Activated T-cell treated with anti-CD3 and anti-CD28 coated beads, Interleukin-2, amount 50 U/mL, for 48 hours (primary cell): ENCODE results near the gene MAP3K8.

Experiments
- DNase-seq, 2 experiments: peaks; one replicate each; pipeline ENCODE4 v3.0.0-alpha.2; 2020

The MAP3K8 gene

DNA sequence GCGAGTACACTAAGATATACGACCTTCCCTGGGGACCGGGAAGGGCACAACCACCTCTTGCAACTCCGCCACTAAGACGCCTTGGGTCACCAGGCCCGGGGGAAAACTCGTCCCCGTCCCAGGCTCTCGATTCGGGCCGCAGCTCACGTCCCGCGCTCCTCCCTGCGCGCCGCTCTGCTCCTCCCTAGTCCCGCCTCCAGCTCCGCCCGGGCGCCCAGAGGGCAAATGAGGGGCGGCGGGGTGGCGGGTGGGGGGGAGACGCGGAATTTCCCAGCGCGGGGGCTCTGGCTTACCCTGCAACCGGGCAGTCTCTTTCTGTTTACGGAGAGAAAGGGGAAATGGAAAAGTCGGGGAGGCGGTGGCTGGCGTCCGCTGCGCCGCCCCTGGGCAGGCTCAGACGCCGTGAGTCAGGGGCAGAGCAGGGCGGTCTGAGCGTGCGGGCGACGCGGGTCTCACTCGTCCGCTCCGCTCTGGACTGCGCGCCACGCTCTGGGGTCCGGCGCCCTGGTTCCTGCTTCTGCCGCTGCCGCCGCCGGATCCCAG is at the start of gene MAP3K8:
Gene MAP3K8, plus strand, starts transcription at position 455 of the 543 bp plus-strand sequence. CDS start 4,755 bp downstream, outside the sequence.
- DNase-seq = peak; percentile 91 to 93

DNA sequence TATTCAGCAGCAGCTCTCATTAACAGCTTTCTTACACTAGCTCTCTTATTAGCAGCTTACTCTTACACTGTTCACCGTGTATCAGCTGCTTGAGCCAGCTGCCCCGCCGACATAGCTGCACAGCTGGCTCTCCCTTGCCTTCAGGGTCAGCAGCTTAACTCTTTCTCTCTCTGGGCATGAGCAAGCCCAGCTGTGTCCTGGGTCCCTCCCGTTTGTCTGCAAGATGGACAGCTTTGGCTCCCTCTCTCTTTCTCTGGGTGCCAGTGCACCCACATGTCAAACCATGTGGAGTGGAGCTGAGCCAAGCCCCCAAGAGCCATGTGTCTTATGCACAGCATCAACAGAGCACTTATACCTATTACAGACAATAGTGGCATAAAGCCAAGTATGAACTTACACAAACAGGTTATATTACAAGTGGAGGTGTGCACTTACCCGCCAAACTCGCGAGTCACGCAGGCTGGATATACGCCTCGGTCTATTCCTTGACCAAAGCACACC is 49.2 kb upstream of the MAP3K8 start:
- peak in 1 of 2 experiments; percentile 44 for DNase-seq

- no peak for DNase-seq
Observed at GRCh38 chr10:30386801-30387588, 47.0 kb upstream of the MAP3K8 start.

GRCh38 chr10:30387646-30388243 is 46.2 kb upstream of the MAP3K8 start:
- DNase-seq = no peak

DNA sequence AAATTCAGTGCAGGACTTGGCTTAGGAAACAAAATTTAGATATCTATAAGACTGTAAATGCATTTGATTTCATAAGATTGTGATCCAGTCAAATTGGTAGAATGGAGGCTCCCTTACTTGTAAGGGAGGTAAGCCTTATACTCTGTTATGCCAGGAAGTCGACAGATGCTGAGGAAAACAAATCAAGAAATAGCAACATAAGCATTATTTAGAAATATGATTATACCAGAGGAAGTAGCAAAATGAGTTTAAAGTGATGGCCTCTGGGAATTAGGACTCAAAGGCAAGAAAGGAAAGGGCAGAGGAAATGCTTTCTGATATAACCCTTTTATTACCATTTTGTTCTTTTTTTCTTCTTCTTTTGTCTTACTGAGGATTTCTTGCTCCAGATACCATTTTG is 44.4 kb upstream of the MAP3K8 start:
- no peak for DNase-seq

DNA sequence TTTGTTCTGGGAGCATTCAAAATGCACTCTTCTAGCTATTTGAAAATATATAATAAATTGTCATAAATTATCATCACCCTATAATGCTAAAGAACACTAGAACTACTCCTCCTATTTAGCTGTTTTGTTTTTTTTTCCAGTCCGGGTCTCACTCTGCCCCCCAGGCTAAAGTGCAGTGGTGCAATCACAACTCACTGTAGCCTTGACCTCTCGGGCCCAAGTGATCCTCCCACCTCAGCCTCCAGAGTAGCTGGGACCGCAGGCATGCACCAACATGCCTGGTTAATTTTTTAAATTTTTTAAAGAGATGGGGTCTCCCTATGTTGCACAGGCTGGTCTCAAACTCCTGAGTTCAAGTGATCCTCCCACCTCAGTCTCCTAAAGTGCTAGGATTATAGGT is 43.8 kb upstream of the MAP3K8 start:
- no peak for DNase-seq

GRCh38 chr10:30391266-30391665 is 42.7 kb upstream of the MAP3K8 start:
- no peak for DNase-seq

DNA sequence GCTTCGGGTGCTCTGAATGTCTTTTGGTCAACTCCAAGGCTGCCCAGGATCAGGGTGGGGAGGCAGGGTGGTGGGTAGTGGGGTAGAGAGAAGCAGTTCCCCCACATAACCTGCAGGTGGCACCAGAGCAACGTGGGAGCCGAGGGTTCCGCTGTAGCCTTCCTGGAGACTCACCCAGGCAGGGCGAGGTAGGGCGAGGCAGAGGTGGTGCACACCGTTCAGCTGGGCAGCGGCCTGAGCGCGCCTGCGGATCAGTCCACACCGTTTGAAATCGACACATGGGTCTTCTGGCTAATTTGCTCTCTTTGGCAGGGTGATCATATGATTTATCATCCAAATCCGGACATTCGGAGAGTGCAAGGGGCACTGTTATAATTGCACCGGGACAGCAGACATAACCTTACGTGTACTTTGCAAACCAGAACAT is 41.4 kb upstream of the MAP3K8 start:
- peak; percentile 84 to 85 for DNase-seq

DNA sequence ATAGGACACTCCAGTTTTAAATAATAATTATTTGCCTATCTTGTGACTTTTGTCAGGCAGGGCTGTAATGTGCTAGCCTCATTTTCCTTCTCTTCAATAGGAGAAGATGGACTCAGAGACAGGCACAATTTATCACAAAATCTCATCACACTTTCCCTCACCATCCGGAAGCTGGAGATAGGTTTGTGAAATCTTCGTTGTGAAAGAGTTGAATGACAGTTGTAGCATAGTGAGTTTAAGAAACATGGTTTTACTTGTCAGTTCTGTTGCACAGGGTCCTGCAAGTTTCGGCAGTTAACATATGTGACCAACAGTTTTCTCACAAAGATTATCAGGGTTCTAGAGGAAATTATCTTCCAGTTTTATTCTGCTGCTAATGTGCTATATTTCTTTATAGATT is 37.7 kb upstream of the MAP3K8 start:
- DNase-seq = no peak

GRCh38 chr10:30396698-30397097 is 37.3 kb upstream of the MAP3K8 start:
- no peak for DNase-seq

DNA sequence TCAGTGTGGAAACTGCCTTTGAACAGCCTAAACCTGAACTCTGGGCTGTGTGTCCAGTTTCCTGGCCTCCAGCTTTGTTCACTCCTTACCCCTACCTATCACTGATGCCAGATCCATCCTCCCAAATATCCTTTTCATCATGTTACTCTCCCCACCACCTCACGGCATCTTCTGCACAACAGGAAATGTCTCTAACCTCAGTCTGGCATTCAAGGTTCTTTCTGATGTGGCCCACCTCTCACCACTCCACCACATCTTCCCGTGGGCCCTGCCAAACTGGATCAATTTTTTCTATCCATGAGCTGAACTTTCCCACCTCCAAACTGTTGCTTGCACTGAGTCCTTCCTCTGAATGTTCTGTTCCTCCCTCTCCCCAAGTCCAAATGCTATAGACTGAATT is 35.8 kb upstream of the MAP3K8 start:
- DNase-seq = no peak

- no peak for DNase-seq
Observed at GRCh38 chr10:30398788-30399187, 35.2 kb upstream of the MAP3K8 start.

- DNase-seq = no peak
Observed at GRCh38 chr10:30403494-30403893, 30.5 kb upstream of the MAP3K8 start.

DNA sequence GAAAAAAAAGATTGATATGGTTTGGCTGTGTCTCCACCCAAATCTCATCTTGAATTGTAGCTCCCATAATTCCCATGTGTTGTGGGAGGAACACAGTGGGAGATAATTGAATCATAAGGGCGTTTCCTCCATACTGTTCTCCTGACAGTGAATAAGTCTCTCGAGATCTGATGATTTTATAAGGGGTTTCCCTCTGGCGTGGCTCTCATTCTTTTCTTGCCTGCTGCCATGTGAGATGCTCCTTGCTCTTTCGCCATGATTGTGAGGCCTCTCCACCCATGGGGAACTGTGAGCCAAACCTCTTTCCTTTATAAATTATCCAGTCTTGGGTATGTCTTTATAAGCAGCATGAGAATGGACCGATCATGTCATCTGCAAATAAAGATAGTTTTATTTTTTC is 29.4 kb upstream of the MAP3K8 start:
- no peak for DNase-seq

- DNase-seq = no peak
Observed at GRCh38 chr10:30411263-30411662, 22.7 kb upstream of the MAP3K8 start.

DNA sequence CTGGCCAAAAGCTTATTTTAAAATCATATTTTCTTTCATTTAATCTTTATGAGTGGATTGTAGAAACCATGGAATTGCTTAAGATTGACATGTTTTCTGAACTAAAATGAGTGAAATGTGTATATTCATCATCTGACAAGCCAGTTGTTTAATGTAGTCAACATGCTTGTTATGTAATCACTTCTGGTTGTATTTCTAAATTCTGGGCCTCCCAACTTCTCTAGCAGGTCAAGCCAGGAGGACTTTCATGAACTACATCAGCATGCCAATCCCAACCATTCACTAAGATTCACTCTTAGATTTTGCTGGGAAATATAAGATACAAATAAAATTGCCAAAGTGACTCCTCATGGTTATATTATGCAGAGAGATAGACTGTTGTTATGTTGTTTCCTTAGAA is 21.1 kb upstream of the MAP3K8 start:
- DNase-seq = no peak

DNA sequence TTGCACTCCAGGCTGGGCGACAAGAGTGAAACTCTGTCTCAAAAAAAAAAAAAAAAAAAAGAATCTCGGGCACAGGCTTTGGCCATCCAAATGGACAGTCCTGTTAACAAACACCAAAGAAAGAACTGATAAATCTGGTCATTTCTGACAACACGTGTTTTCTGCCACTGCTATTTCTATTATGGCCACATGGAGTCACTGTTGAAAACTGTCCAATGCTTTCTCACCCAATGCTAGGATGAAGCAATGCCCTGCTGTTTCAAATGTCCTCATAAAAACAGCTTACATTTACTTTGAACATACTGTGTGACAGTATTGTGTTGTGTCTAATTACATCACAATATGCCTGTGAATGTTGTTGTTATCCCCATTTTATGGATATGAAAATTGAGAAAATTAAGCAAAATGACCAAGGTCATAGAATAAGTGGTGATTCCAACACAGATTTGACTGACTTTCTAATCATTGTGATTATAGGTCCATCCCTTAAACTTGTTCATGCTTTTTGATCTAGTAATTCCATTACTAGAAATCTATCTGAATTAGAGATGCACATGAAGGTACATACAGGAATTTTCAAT is 19.9 kb upstream of the MAP3K8 start:
- no peak for DNase-seq

DNA sequence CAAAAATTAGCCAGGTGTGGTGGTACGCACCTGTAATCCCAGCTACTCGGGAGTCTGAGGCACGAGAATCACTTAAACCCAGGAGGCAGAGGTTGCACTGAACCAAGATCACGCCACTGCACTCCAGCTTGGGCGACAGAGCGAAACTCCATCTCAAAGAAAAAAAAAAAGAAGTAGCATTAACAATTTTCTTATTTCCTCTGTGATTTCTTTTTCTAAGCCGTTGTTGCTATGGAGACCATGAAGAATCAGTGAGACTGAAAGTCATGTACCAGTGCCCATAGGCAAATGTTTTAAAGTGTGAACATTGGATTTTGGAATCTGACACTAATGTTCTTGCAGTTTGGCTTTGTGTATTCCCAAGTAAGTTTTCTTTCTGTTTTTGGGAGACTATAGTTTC is 18.4 kb upstream of the MAP3K8 start:
- no peak for DNase-seq

DNA sequence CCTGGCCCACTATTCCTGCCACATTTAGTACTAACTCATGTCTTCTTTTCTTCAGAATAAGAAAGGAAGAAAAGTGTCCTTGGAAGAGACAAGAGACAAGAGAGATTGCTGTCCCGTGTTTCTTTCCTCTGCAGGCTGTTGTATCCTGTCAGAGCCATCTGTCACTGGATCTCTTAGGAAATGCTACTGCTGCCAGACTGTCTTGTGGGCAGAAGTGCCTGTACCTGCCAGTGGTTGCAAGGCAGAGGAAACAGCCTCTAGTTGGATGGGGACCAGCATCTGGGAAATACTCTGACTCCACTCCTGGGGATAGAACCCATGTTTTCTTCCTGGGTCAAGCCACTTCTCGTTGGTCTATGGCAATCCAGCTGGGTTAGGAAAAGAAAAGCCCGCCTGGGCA is 16.7 kb upstream of the MAP3K8 start:
- no peak for DNase-seq

DNA sequence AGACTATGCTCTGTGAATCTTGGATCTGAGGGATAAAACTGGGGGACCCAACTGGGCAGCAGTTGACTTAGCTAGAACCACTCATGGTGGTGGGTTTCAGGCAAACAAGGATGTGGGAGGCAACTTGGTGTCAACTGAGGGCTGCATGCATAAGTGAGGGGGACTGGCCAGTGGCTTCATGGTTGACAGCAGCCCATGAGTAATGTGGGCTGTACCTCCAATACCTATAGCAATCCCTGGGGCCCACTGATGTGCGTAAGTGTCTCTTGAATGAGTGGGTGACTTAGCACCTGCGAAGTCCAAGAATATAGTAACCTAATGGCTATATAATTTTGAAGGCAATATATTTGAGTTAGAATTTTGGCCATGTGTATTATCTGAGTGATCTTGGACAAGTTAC is 13.7 kb upstream of the MAP3K8 start:
- no peak for DNase-seq

GRCh38 chr10:30420766-30421165 is 13.2 kb upstream of the MAP3K8 start:
- DNase-seq = no peak

DNA sequence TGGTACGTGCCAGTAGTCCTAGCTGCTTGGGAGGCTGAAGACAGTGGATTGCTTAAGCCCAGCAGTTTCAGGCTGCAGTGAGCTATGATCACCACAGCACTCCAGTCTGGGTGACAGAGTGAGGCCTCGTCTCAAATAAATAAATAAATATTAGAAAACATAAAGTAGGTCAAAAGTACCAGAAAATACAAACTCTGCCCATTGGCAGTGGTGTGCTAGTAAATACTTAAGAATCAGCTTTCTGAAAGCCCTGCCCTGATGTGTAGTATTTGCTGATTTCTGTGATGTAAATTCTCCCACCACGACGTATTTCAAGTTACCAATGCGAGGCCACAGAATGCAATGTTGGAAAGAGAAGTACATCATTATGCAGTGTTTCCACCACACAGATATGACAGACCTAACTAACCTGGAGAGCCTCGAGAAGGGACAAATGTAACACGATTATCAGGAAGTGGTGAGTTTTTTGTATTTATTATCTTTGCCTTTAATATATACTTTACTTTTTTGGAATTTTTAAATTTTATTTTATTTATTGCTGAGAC is 11.8 kb upstream of the MAP3K8 start:
- DNase-seq = no peak

- no peak for DNase-seq
Observed at GRCh38 chr10:30422981-30423654, 10.9 kb upstream of the MAP3K8 start.
